ENCODE results near the gene UBQLN4. TPM values are rescaled to one million over a fixed set of nuclear protein-coding genes. Genes with fewer than 3 reads are reported as not detected.

UBQLN4 gene
- total RNA-seq, 1 experiment from 2014 or later, result 37.3 TPM

DNA sequence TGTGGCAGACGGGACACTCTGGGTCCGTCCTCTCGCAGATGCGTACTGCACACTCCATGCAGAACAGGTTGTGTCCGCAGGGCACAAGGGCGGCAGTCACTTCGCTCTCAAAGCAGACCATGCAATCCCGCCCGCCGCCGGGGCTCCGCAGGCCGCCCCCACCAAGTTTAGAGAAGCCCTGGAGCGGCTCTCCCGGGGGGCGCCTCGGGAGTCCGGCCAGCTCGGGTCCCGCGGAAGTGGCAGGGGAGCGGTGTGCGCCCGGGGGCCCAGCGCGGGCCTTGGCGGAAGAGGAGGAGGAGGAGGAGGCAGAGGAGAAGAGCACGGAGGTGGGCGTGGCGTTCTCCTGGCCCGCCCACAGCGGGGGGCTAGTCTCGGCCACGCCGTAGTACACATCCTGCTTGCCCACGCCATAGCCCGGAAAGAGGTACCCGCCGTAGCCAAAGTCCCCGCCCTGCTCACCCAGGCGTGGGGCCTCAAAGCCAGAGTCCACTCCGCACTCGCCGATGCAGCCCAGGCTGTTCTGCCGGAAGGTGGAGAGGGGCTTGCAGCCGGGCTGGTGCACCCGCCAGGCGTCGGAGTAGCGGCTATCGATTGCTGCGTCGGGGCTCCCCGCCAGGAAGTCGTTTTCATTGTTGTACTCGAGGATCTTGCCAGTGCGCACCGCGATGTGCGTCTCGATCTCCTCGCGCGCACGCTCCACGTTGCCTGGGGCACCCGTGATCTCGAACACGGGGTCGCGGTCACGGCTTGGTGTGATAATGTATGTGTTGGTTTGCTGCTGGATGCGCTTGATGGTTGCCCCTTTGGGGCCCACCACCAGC lies 23.2 kb upstream of the UBQLN4 start:
- POLR2A ChIA-PET, result no interaction called here
- H3K4me1 Mint-ChIP-seq, result peaks cover 80% of the 10 kb centered on the region
- peak; percentile 21 for ATAC-seq
- peak overlapping the region; percentile 53 for H3K27ac Mint-ChIP-seq
- H3K4me3 Mint-ChIP-seq, result peak overlapping the region; percentile 96
- peaks cover 8% of the 10 kb centered on the region for H3K36me3 Mint-ChIP-seq
- CTCF ChIA-PET, result interaction anchor here (1.0 to 3.4 kb wide), 3 partner anchors 10 to 98 kb away, joined by 4 to 20 read pairs (median 11); partner anchors contain the start of genes ARHGEF2, LAMTOR2 and UBQLN4
- H3K9me3 Mint-ChIP-seq, result no peaks in the 10 kb centered on the region
- no peaks in the 10 kb centered on the region for H3K27me3 Mint-ChIP-seq (ENCODE audit: low read depth)
- DNase-seq (ENCODE audit: low spot score), result peak; percentile 65
- TF ChIP-seq FOXJ3 (CRISPR knock-in tag; IDR thresholded peaks at IDR 0.05; ENCODE audit: borderline replicate concordance), result no peak
- no peak for TF ChIP-seq GABPB1 (CRISPR knock-in tag; IDR thresholded peaks at IDR 0.05)
- TF ChIP-seq ESRRA (CRISPR knock-in tag; IDR thresholded peaks at IDR 0.05; ENCODE audit: borderline replicate concordance), result no peak
- 0 out of 2 replicates have a peak, but pooled peaks have one; percentile 33 for TF ChIP-seq CBFB (CRISPR knock-in tag; IDR thresholded peaks at IDR 0.05; ENCODE audit: low read depth)
- no peak for TF ChIP-seq TP53 (CRISPR knock-in tag; IDR thresholded peaks at IDR 0.05)
- TF ChIP-seq CREB1 (CRISPR knock-in tag; IDR thresholded peaks at IDR 0.05), result no peak
- no peak for TF ChIP-seq ZNF317 (CRISPR knock-in tag; IDR thresholded peaks at IDR 0.05; ENCODE audit: borderline replicate concordance, low read depth)
- no peak for TF ChIP-seq PRRX2 (CRISPR knock-in tag; IDR thresholded peaks at IDR 0.05)
- no peak for TF ChIP-seq ZNF671 (CRISPR knock-in tag; IDR thresholded peaks at IDR 0.05)
- no peak for TF ChIP-seq SMAD3 (CRISPR knock-in tag; IDR thresholded peaks at IDR 0.05; ENCODE audit: borderline replicate concordance)
- TF ChIP-seq, protein P1, sequence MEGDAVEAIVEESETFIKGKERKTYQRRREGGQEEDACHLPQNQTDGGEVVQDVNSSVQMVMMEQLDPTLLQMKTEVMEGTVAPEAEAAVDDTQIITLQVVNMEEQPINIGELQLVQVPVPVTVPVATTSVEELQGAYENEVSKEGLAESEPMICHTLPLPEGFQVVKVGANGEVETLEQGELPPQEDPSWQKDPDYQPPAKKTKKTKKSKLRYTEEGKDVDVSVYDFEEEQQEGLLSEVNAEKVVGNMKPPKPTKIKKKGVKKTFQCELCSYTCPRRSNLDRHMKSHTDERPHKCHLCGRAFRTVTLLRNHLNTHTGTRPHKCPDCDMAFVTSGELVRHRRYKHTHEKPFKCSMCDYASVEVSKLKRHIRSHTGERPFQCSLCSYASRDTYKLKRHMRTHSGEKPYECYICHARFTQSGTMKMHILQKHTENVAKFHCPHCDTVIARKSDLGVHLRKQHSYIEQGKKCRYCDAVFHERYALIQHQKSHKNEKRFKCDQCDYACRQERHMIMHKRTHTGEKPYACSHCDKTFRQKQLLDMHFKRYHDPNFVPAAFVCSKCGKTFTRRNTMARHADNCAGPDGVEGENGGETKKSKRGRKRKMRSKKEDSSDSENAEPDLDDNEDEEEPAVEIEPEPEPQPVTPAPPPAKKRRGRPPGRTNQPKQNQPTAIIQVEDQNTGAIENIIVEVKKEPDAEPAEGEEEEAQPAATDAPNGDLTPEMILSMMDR (IDR thresholded peaks at IDR 0.05), result no peak
- no peak for TF ChIP-seq FOXK1 (CRISPR knock-in tag; IDR thresholded peaks at IDR 0.05)
- no peak for TF ChIP-seq ZNF416 (CRISPR knock-in tag; IDR thresholded peaks at IDR 0.05)
- TF ChIP-seq, protein P2, sequence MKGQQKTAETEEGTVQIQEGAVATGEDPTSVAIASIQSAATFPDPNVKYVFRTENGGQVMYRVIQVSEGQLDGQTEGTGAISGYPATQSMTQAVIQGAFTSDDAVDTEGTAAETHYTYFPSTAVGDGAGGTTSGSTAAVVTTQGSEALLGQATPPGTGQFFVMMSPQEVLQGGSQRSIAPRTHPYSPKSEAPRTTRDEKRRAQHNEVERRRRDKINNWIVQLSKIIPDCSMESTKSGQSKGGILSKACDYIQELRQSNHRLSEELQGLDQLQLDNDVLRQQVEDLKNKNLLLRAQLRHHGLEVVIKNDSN (CRISPR knock-in tag; IDR thresholded peaks at IDR 0.05), result no peak
- TF ChIP-seq, protein P3, sequence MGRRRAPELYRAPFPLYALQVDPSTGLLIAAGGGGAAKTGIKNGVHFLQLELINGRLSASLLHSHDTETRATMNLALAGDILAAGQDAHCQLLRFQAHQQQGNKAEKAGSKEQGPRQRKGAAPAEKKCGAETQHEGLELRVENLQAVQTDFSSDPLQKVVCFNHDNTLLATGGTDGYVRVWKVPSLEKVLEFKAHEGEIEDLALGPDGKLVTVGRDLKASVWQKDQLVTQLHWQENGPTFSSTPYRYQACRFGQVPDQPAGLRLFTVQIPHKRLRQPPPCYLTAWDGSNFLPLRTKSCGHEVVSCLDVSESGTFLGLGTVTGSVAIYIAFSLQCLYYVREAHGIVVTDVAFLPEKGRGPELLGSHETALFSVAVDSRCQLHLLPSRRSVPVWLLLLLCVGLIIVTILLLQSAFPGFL (CRISPR knock-in tag; IDR thresholded peaks at IDR 0.05; ENCODE audit: borderline replicate concordance), result no peak
- TF ChIP-seq ELF4 (CRISPR knock-in tag; IDR thresholded peaks at IDR 0.05; ENCODE audit: low read depth), result no peak
- no peak for TF ChIP-seq JAZF1 (CRISPR knock-in tag; IDR thresholded peaks at IDR 0.05)
- TF ChIP-seq, protein P4, sequence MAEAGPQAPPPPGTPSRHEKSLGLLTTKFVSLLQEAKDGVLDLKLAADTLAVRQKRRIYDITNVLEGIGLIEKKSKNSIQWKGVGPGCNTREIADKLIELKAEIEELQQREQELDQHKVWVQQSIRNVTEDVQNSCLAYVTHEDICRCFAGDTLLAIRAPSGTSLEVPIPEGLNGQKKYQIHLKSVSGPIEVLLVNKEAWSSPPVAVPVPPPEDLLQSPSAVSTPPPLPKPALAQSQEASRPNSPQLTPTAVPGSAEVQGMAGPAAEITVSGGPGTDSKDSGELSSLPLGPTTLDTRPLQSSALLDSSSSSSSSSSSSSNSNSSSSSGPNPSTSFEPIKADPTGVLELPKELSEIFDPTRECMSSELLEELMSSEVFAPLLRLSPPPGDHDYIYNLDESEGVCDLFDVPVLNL (CRISPR knock-in tag; IDR thresholded peaks at IDR 0.05; ENCODE audit: borderline replicate concordance, low read depth), result no peak
- no peak for TF ChIP-seq CREM (CRISPR knock-in tag; IDR thresholded peaks at IDR 0.05)
- 0 out of 2 replicates have a peak, but pooled peaks have one; percentile 10 for TF ChIP-seq NFATC4 (CRISPR knock-in tag; IDR thresholded peaks at IDR 0.05)
- TF ChIP-seq ZNF396 (CRISPR knock-in tag; IDR thresholded peaks at IDR 0.05; ENCODE audit: borderline replicate concordance), result no peak
- no peak for TF ChIP-seq NR3C1 (CRISPR knock-in tag; conservative IDR thresholded peaks at IDR 0.05; ENCODE audit: low read depth)
- no peak for TF ChIP-seq OVOL2 (CRISPR knock-in tag; IDR thresholded peaks at IDR 0.05; ENCODE audit: borderline replicate concordance)
- TF ChIP-seq RORB (CRISPR knock-in tag; IDR thresholded peaks at IDR 0.05), result no peak
- TF ChIP-seq, protein P5, sequence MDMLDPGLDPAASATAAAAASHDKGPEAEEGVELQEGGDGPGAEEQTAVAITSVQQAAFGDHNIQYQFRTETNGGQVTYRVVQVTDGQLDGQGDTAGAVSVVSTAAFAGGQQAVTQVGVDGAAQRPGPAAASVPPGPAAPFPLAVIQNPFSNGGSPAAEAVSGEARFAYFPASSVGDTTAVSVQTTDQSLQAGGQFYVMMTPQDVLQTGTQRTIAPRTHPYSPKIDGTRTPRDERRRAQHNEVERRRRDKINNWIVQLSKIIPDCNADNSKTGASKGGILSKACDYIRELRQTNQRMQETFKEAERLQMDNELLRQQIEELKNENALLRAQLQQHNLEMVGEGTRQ (CRISPR knock-in tag; IDR thresholded peaks at IDR 0.05), result no peak
- TF ChIP-seq, protein P6, sequence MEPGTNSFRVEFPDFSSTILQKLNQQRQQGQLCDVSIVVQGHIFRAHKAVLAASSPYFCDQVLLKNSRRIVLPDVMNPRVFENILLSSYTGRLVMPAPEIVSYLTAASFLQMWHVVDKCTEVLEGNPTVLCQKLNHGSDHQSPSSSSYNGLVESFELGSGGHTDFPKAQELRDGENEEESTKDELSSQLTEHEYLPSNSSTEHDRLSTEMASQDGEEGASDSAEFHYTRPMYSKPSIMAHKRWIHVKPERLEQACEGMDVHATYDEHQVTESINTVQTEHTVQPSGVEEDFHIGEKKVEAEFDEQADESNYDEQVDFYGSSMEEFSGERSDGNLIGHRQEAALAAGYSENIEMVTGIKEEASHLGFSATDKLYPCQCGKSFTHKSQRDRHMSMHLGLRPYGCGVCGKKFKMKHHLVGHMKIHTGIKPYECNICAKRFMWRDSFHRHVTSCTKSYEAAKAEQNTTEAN (CRISPR knock-in tag; IDR thresholded peaks at IDR 0.05), result no peak
- no peak for TF ChIP-seq NFYB (CRISPR knock-in tag; conservative IDR thresholded peaks at IDR 0.05; ENCODE audit: low read depth)
- no peak for TF ChIP-seq MXD4 (CRISPR knock-in tag; IDR thresholded peaks at IDR 0.05; ENCODE audit: borderline replicate concordance)
- TF ChIP-seq, protein P7, sequence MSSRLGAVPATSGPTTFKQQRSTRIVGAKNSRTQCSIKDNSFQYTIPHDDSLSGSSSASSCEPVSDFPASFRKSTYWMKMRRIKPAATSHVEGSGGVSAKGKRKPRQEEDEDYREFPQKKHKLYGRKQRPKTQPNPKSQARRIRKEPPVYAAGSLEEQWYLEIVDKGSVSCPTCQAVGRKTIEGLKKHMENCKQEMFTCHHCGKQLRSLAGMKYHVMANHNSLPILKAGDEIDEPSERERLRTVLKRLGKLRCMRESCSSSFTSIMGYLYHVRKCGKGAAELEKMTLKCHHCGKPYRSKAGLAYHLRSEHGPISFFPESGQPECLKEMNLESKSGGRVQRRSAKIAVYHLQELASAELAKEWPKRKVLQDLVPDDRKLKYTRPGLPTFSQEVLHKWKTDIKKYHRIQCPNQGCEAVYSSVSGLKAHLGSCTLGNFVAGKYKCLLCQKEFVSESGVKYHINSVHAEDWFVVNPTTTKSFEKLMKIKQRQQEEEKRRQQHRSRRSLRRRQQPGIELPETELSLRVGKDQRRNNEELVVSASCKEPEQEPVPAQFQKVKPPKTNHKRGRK (CRISPR knock-in tag; IDR thresholded peaks at IDR 0.05; ENCODE audit: borderline replicate concordance), result no peak
- no peak for TF ChIP-seq KAT7 (CRISPR knock-in tag; IDR thresholded peaks at IDR 0.05; ENCODE audit: borderline replicate concordance)

Data from WTC11 (cell line).